COLO829 (cell line): ENCODE measurements around the gene RSU1.
"Not testable (repeated sequence)": the region's sequence is repeated elsewhere in the genome, so short reads cannot be mapped to it uniquely, and the experiment has no call there.

Experiments used
- DNase-seq: peaks from one replicate; pipeline ENCODE4 v3.0.0; 2012; ENCODE audit warnings: low spot score

The RSU1 gene

GRCh38 chr10:16817125-16818019, at the start of gene RSU1:
Gene RSU1, minus strand, starts transcription at chr10:16817424. Its CDS starts 343 bp downstream, at chr10:16817081.
- DNase-seq = peak; percentile 99

GRCh38 chr10:16866541-16867275, 49.5 kb upstream of the RSU1 start:
- DNase-seq = no peak

- DNase-seq = no peak
Observed at GRCh38 chr10:16865766-16866165, 48.5 kb upstream of the RSU1 start.

- DNase-seq = no peak
Observed at GRCh38 chr10:16863766-16864165, 46.5 kb upstream of the RSU1 start.

GRCh38 chr10:16857419-16857818, 40.2 kb upstream of the RSU1 start:
- DNase-seq = no peak

- DNase-seq = no peak
Observed at GRCh38 chr10:16856567-16856966, 39.3 kb upstream of the RSU1 start.

GRCh38 chr10:16856092-16856491, 38.9 kb upstream of the RSU1 start:
- DNase-seq = no peak

GRCh38 chr10:16854623-16855022, 37.4 kb upstream of the RSU1 start:
- no peak for DNase-seq

- no peak for DNase-seq
Observed at GRCh38 chr10:16853809-16854208, 36.6 kb upstream of the RSU1 start.

GRCh38 chr10:16853201-16853600, 36.0 kb upstream of the RSU1 start:
- peak; percentile 56 for DNase-seq

- no peak for DNase-seq
Observed at GRCh38 chr10:16852624-16853023, 35.4 kb upstream of the RSU1 start.

- no peak for DNase-seq
Observed at GRCh38 chr10:16848562-16849154, 31.4 kb upstream of the RSU1 start.

- DNase-seq = no peak
Observed at GRCh38 chr10:16847644-16848043, 30.4 kb upstream of the RSU1 start.

- DNase-seq = no peak
Observed at GRCh38 chr10:16845248-16845647, 28.0 kb upstream of the RSU1 start.

GRCh38 chr10:16843252-16843870, 26.1 kb upstream of the RSU1 start:
- DNase-seq = no peak

- no peak for DNase-seq
Observed at GRCh38 chr10:16835228-16835627, 18.0 kb upstream of the RSU1 start.

- DNase-seq = no peak
Observed at GRCh38 chr10:16832351-16833080, 15.3 kb upstream of the RSU1 start.

GRCh38 chr10:16828701-16829175, 11.5 kb upstream of the RSU1 start:
- DNase-seq = no peak

GRCh38 chr10:16828114-16828568, 10.9 kb upstream of the RSU1 start:
- DNase-seq = peak; percentile 45

GRCh38 chr10:16827474-16827873, 10.2 kb upstream of the RSU1 start:
- not testable (repeated sequence) for DNase-seq

GRCh38 chr10:16822726-16823360, 5.6 kb upstream of the RSU1 start:
- DNase-seq = no peak
